A673 (cell line): ENCODE measurements around the gene HMCN1.

Experiments
- CTCF ChIP-seq: fragments of 300-800, 200-600 bp; sonication (generic); conservative IDR thresholded peaks from 2 replicates; pipeline ENCODE4 v1.5.1; 2017; ENCODE audit warnings: low read depth, mild to moderate bottlenecking, antibody characterized with exemption, low read length, moderate library complexity, mixed read lengths
- EZH2 ChIP-seq: fragments of 200-600 bp; sonication (generic); IDR thresholded peaks from 2 replicates; pipeline ENCODE4 v1.6.1; 2017; ENCODE audit warnings: borderline replicate concordance, low read depth, mild to moderate bottlenecking, mixed read lengths, antibody characterized with exemption, low read length; ENCODE audit not compliant: poor library complexity, severe bottlenecking

- no peak for TF ChIP-seq CTCF
- no peak for TF ChIP-seq EZH2
These were observed 481.4 kb downstream of the HMCN1 start for GRCh38 chr1:186215636-186216035.
